Gastroesophageal sphincter (tissue), 3 donors: ENCODE results near the gene COL6A3.

Source experiments
- POLR2A ChIP-seq, 2 donors: fragments of 450-650 bp; IDR thresholded peaks; one replicate each; pipeline ENCODE4 v1.6.1; 2017; ENCODE audit warnings: antibody characterized with exemption in 2 of 2, mild to moderate bottlenecking in 2 of 2, moderate library complexity in 1 of 2
- POLR2AphosphoS5 ChIP-seq: sonication (generic); formaldehyde crosslinking; IDR thresholded peaks from one replicate; pipeline ENCODE4 v1.6.1; 2017; ENCODE audit warnings: antibody characterized with exemption
- TF ChIP-seq, protein P1 (sequence below), 4 experiments: fragments of 200-600 bp in 2 of 4; fragments of 450-650 bp in 2 of 4; sonication (generic) in 1 of 4; IDR thresholded peaks; one replicate each; pipeline ENCODE4 v1.5.1; 2017 to 2019; ENCODE audit warnings: antibody characterized with exemption in 4 of 4, mild to moderate bottlenecking in 2 of 4, moderate library complexity in 2 of 4

DNA sequence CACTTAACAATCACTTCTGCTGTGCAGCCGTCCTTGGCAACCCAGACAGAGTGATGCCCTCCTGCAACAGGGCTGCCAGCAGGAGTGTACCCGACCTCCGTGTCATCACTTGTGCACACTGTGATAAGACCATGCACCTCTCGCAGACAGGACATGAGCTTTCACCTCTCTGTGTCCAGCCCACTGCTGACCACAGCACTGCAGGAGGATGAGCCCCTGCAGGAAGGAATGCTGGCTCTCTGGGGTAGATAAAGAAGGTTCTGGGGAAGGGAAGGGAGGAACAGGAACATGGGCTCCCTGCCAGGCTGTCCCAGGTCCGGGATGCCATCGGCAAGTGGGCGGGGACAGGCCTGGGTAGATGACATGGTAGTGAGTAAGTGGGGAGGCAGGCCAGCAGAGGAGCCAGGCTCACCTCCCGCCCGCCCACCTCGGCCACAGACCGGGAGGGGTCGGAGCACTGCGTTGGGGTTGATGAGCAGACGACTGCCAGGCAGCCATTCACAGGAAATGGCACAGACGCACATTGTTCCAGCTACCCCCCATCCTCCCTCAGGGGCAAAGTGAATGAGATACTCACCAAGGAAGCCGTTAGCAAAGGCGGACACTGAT lies 18.6 kb upstream of the COL6A3 start:
- TF ChIP-seq, protein P1, sequence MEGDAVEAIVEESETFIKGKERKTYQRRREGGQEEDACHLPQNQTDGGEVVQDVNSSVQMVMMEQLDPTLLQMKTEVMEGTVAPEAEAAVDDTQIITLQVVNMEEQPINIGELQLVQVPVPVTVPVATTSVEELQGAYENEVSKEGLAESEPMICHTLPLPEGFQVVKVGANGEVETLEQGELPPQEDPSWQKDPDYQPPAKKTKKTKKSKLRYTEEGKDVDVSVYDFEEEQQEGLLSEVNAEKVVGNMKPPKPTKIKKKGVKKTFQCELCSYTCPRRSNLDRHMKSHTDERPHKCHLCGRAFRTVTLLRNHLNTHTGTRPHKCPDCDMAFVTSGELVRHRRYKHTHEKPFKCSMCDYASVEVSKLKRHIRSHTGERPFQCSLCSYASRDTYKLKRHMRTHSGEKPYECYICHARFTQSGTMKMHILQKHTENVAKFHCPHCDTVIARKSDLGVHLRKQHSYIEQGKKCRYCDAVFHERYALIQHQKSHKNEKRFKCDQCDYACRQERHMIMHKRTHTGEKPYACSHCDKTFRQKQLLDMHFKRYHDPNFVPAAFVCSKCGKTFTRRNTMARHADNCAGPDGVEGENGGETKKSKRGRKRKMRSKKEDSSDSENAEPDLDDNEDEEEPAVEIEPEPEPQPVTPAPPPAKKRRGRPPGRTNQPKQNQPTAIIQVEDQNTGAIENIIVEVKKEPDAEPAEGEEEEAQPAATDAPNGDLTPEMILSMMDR (IDR thresholded peaks at IDR 0.05) = no peak
- TF ChIP-seq POLR2AphosphoS5 = no peak
- no peak for TF ChIP-seq POLR2A (IDR thresholded peaks at IDR 0.05)
